A204.1 (cell line): ENCODE measurements around the gene CGB5.
A peak's percentile ranks its signal among the peaks of the same experiment; 100 is the strongest.

Experiments
- FAIRE-seq: peaks from 2 replicates; lab custom pipeline; 2012; peaks lifted over from hg19 to GRCh38; lab: Jason Lieb, UNC

The CGB5 gene

DNA sequence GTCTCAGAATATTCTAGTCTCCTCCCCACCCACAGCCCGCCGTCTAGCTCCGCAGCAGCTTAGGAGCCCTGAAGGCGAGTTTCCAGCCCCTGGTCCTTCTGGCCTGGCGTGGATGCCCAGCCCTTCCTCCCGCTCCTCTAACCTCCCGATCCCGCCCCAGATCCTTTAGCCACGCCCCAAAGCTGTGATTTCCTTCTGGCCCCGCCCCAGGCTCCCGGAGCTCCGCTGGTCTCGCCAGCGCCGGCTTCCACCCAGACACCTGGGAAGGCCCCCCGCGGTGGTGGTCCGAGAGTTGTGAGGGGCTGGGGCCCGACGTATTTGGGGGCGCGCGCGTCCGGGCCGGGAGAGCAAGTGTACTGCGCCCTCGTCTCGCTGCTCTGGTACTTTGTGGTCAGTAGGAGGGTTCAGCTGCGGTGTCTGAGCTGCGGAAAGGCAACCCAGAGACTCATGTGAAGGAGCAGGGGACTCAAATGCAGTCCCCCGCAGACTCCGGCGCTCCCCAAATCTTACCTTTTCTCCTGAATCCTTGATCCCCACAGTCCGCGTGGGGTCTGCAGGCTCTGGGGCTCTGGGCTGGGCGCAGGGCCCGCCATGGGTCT is 14.1 kb downstream of the CGB5 start, which contains the start of gene CGB7:
Gene CGB7, minus strand, starts transcription at position 114 of the 599 bp plus-strand sequence. CDS start 2,374 bp downstream, outside the sequence.
- no peak for FAIRE-seq

DNA sequence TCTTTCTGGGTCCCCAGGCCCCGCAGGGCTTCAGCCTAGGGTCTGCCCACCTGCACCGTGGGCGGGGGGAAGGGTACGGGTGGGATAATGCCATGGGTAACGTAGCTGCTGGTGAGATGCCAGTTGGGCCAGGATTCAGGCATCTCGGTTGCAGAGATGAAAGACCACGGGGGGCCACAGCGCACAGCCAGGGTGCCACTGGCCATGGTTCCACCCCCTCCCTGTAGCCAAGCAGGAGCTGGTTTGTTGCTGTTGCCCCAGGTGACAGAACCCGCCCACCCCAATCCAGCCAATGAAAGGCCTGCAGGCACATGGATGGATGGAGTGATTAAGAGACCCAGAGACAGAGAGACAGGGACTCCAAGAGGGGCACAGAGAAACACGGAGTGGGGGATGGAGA is 14.9 kb downstream of the CGB5 start:
- no peak for FAIRE-seq

DNA sequence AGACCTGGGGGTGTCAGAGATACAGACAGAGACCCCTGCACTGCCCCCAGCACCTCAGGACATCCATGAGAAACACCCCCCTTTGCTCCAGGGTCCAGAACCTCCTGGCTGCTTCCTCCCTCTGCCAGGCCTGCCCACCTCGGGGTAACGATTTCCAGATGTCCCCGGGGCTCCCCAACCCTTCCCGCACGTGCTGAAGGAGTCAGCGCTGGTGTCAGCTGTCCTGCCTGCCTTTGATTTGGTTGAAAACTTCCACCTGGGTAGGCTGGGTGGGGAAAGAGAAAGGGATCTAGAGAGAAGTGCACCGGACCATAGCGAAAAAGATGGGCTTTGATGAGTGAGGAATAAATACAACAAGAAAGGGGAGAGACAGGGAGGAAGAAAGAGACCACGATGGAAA is 15.4 kb downstream of the CGB5 start:
- FAIRE-seq: no peak

DNA sequence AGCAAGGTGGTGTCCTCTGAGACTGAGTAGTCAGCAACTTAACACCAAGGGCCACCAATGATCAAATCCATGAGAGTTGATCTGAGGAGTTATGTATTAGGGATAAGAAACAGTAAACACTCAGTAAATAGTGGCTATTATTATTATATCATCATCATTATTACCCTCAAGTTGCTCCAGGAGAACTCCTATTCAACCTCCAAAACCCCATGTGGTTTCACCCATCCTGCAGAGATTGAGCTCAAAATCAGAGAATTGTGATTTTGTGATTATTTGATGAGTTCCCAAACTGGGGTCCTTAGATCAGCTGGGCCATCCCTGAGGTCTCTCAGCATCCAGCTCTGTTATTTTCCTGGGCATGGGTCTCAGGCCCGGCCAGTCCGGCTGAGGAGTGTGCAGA is 17.4 kb downstream of the CGB5 start:
- FAIRE-seq: no peak

DNA sequence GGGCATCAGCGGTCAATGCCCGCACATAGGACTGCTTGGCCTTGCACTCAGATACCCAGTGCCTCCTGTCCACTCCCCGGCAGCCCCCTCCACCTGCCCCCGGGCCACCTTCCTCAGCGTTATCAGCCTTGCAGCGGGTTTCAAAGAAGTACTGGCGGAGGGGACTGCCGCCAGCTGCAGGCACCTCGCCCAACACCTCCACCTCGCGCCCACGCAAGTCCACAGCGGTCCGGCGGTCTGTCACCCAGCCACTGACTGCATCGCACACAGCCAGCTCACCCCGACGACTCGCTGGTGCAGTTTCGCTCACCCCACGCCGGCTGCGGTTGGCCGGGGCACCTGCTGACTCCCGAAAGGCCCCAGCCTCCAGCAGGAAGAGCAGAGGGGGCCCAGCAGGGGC is 17.8 kb downstream of the CGB5 start:
- FAIRE-seq: no peak

DNA sequence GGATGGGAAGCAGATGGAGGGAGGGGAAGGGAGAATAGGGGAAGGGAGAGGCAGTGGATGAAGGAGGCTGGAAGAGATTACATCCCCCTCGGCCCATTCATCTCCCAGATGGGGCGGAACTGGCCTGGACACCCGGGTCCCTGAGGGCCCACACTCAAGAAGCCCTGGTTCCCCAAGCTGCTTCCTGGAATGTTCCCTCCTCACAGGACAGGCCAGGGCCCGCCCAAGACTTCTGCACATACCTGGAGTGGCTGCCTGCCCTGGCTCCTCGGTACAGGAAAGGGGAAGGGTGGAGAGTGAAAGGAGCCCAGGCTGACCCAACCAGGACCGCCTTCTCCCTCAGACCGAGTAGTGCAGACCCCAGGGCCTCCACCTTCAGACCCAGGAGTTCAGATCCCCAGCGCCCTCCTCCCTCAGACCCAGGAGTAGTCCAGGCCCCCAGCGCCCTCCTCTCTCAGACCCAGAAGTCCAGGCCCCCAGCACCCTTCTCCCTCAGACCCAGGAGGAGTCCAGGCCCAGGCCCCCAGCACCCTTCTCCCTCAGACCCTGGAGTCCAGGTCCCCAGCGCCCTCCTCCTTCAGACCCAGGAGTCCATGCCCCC is 20.5 kb downstream of the CGB5 start:
- no peak for FAIRE-seq

DNA sequence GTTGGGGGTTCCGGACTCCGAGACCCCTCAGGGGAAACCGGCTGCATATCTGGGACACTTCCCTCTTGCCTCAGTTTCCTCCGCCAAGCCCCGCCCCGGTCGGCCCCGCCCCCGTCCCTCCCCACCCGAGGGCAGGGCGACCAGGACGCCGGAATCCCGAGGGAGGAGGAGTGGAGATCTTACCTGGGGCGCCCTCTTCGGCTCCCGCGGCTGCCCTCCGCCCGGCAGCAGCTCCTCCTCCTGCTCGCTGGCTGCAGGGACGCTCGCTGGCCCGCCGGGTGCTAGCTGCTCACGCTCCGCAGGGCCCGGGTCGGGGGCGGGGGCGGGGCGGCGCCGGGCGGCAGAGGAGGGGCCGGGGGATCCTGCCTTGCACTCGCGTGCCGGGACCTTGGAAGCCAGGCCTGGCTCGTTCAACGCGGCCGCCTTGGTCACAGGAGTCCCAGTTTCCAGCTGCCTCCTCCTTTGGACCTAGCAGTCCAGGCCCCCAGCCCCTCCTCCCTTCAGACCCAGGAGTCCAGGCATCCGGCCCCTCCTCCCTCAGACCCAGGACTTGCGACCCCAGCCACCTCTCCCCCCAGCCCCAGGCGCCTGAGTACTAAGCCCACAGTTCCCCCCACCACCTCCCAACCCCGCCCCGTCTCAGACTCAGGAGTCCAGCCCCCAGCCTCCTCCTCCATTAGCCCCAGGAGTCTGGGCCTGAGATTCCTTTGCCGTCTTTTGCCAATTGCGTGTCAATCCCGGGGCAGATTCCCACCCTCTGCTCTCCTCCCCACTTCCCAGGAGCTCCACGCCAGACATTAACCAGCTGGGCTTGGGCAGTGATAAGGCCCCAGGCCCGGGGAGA is 21.3 kb downstream of the CGB5 start, which contains the start of gene NTF4:
Gene NTF4, minus strand, starts transcription at position 51 of the 844 bp plus-strand sequence. CDS start 2,821 bp downstream, outside the sequence.
- FAIRE-seq: no peak

DNA sequence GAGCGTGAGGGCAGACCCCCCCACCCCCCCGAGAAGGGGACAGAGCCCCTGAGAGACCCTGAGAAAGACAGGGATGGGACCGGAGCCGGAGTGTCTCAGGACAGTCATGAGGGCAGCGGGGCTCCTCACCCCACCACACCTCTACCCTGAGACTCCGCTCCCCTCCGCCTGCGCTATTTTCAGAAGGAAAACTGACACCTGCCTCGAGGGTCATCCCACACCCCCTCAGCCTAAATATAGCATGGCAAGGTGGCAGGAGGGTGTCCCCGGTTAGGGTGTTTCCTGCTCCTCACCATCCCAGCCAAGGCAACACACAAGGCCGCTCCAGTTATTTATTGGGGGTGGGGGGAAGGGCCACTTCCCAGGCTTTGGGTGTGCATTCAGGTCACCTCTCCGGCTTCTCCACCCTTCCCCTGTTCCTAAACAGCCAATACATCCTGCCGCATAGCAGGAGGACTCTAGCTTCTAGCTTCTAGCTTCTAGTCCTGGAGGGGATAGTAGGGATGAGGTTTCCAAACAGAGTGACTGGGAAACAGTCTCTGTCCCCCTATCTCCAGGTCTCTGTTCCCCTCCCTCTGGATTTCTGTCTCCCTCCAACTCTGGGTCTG is 22.4 kb downstream of the CGB5 start:
- FAIRE-seq: no peak

DNA sequence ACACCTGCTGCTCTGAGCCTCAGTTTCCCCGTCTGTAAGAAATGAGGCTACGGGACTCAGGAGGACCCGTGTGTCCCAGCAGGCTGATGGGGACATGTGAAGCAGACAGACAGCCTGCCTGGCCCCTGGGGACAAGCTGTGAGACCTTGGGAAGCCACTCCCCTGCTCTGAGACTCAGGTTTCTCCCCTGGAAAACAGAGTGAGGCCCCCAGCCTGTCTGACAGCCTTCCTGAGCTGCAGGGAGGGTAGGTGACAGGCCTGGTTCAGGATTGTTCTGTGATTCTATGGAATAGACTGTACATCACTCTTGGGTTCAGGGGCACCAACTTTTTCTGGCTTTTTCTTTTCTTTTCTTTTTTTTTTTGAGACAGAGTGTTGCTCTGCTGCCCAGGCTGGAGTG is 23.9 kb downstream of the CGB5 start:
- FAIRE-seq: no peak

DNA sequence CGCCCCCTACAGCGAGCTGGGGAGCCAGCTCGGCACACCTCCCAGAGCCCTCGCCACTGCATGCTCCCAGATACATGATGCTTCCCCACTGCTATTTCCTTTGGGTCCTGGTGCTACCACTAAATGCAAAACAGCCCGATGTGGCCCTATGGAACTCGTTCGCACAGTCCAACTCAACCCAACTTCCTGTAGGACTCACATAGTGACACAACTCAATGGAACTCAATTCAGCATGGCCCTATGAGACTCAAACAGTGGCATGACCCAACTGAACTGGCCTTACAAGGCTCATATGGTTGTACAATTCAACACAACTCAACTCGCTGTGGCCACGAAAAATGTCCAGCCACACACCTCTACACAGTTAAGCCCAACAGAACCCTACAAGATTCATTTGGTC is 25.4 kb downstream of the CGB5 start:
- FAIRE-seq: no peak

DNA sequence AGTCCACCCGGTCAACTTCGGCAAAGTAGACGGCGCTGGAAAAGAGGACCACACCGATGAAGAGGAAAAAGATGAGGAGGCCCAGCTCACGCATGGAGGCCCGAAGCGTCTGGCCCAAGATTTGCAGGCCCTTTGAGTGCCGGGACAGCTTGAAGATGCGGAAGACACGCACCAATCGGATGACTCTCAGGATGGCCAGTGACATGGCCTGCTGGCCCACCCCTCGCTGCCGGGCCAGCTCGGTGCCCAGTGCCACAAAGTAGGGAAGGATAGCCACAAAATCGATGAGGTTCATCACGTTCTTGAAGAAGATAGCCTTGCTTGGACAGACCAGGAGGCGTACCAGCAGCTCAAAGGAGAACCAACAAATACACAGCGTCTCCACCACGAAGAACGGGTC is 26.8 kb downstream of the CGB5 start:
- FAIRE-seq: no peak

DNA sequence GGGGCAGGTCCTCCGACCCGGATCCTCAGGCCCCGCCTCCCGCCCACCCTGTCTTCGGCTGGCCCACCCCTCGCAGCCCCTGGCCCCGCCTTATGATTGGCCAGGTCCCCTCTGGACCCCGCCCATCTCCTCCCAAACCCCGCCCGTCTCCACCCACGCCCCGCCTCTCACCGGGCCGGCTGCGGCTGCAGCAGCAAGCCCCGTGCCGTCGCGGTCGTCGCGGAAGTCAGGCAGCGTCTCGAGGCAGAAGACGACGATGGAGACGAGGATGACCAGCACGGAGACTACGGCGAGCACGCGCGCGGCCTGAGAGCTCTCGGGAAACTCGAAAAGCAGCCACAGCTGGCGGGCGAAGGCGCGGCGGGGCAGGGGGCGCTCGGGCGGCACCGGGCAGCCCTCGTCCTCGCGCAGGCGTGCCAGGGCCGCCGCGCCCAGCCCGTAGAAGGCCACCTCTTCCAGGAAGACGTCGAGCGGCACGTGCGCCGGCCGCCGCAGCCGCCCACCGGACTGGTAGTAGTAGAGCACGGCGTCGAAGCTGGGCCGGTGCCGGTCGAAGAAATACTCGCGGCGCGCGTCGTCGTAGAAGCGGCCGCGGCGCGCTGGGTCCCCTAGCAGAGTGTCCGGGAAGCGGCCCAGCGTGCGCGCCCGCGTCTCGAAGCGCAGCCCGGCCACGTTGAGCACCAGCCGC is 28.4 kb downstream of the CGB5 start:
- no peak for FAIRE-seq

DNA sequence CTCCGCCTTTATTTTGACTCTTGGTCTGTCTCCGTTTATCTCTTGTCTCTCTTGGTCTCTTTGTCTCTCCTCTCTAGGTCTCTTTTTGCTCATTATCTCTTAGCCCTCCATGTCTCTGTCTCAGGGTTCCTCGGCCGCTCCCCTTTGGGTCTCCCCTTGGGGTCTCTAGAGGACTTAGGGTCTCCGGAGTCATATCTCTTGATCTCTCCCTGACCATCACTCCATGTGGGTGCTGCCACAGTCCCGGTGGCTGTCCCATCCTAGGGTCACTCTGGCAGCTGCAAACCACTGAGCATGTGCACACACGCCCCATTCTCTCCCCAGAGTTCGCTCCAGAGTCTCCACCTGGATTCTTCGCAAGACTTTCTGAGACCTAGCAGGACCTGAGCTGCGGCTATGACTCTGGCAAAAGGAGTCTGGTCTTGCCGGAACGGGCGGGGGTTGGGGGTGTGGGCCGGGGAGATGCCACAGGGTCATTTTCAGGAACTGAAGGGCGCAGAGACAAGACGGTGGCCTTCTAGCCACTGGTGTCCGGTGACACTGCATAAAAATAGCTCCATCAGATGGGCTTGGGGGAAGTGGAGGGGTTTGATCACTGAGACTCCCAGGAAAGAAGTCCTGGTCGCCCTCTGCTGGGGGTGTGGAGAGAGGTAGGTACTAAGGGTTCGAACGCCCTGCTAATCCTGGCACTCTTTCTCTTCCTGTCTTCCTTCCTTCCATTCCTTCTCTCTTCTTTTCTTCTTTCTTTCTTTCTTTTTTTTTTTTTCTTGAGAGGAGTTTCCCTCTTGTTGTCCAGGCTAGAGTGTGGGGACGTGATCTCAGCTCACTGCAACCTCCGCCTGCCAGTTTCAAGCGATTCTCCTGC is 30.1 kb downstream of the CGB5 start:
- FAIRE-seq: no peak

DNA sequence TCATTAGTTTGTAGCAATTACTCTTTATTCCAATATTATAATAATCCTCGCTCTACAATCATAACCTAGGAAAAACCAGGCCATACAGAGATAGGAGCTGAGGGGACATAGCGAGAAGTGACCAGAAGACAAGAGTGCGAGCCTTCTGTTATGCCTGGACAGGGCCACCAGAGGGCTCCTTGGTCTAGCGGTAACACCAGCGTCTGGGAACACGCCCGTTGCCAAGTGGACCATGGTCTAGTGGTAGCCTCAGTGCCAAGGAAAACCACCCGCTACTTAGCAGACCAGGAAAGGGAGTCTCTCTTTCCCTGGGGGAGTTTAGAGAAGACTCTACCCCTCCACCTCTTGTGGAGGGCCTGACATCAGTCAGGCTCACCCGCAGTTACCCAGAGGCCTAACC is 31.2 kb downstream of the CGB5 start:
- peak; percentile 67 for FAIRE-seq

DNA sequence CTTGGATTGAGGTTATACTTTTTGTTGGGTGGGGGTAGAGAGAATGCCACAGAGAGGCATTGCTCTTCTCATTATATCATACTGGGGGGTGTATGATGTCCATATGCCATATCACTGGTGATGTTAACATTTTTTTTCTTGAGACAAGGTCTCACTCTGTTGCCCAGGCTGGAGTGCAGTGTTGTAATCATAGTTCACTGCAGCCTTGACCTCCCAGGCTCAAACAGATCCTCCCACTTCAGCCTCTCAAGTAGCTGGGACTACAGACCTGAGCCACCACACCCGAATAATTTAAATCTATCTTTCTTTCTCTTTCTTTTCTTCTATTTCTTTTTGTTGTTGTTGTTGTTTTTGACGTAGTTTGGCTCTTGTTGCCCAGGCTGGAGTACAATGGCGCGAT is 36.7 kb downstream of the CGB5 start:
- FAIRE-seq: no peak

DNA sequence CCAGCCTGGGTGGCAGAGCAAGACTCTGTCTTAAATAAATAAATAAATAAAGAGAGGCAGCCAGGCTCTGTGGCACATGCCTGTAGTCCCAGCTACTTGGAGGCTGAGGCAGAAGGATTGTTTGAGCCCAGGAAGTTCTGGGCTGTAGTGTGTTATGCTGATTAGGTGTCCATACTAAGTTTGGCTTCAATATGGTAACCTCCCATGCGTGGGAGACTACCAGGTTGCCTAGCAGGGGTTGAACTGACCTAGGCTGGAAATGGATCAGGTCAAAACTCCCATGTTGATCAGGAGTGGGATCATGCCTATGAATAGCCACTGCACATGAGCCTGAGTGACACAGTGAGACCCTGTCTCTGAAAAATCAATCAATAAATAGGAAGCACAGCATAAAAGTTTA is 37.6 kb downstream of the CGB5 start:
- FAIRE-seq: no peak

DNA sequence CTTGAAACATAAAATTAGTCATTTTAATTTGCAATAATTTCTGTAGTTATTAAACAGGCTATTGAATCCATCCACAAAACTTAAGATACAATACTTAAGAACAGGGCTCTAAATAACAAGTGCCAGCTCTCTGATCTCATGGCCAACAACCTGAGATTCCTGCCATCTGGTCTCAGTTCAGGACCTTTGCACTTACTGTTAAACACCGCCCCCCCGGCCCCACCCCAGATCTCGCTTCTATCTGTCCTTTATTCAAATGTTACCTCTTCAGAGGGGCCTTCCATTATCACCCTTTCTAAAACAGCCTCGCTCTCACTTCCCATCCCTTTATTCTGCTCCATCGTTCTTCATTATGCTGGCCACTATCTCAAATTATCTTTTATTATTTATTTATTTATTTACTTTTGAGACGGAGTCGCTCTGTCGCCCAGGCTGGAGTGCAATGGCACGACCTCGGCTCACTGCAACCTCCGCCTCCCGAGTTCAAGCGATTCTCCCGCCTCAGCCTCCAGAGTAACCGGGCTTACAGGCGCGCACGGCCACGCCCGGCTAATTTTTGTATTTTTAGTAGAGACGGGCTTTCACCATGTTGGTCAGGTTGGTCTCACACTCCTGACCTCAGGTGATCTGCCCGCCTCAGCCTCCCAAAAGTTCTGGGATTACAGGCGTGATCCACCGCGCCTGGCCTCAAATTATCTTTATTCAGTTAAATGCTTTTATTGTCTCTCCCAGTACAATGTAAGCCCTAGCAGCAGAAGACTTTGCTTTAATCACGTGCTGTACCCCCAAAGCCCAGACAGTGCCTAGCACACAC is 40.8 kb downstream of the CGB5 start:
- no peak for FAIRE-seq

DNA sequence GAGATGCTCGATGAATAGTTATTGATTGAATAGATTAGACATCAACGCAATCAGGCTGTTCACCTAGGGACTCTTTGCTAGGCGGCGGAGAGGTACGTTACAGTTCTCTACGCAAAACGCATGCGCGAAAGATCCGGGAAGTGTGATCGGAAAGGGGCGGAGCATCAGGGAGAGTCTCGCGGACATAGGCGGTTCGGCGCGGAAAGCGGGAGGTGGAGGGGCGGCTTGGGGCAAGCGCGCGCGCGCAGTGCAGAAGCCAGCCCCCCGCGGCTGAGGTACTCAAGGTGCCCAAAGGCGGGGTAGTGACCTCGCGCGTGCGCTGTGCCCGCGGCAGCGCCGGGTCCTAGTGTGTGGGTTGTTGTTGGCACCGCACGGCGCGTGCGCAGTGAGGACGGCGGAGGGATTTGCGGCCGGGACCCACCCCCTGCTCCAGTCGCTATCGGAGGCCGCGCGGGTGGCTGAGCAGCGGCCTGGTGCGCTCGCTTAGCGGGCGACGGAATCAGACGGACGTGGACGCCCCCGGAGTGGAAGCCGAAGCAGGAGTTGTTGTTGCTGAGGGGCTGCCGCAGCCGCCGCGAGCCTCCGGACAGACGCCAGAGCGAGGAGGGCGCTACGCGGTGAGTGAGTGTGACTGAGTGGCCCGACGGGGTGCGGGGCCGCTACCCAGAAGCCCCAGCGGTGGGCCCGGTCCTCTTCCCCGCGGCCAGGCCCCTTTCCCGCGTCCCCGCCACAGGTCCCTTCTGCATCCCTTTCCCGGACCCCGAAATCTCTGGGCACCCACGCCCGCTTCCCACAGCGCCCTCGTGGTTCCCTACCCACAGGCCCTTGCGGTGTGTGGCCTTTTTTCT is 41.6 kb downstream of the CGB5 start, which contains the start of gene SNRNP70:
Gene SNRNP70, plus strand, starts transcription at position 432 of the 848 bp plus-strand sequence. CDS start 964 bp downstream, outside the sequence.
- peak; percentile 90 for FAIRE-seq

DNA sequence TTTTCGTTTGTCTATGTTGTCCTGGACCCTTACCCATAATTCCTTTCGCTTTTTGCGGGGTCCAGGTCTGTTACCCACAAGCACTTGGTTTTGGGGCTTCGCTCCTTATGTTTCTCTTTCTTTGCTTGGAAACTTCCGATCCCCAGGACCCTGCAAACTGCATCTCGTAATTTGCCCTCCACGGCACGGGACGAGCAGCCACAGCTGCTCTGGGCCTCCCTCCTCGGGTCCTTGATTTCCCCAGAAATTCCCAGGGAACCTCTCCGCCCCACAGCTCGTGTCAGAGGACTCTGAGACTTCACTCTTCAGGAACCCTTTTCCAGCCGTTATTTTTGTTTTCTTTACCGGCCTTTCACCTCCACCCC is 42.2 kb downstream of the CGB5 start:
- FAIRE-seq: no peak
